ENCODE measurements around the gene PCBP1. TPM values are rescaled to one million over a fixed set of nuclear protein-coding genes. Genes with fewer than 3 reads are reported as not detected.
A peak's percentile ranks its signal among the peaks of the same experiment; 100 is the strongest.

Gene PCBP1
- total RNA-seq, 1 donor from 2014 or later = 308 TPM

DNA sequence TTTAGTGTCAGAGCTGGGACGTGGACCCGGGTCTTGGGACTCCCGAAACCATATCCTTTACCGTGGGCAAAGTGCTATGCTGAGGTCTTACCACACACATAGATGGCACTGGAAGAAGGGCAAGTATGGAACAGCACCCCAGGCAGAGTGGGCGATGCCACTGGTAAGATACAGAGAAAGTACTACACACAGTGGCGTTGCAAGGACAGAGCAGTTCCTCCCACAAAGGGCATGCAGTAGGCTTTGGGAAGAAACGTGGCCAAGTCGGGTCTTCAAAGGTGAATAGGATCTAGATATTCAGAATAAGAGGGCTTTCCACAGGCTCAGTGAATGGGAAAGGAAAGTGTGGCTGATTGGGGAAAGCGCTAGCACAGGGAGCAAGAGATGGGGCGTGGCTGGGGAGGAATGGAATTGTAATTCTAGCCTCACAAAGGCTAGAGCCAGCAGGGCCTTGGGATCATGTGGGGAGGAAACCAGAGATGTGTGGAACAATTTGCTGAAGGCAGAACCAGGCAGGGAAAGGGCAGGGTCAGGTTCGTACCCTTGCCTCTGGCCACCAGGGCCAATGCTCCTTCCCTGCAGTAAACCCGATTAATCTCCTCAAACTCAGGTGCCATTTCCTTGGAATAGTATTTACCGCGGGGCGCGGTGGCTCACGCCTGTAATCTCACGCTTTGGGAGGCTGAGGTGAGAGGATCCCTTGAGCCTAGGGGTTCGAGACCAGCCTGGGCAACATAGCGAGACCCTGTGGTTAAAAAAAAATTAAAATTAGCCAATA is 36.0 kb downstream of the PCBP1 start:
- intact Hi-C loops (cut with DNase I) = no loop called here
- DNase-seq (no peak), ATAC-seq (peak; percentile 25 to 37)
- Histone ChIP-seq H3K4me1 (peaks cover 54% of the 10 kb centered on the region), H3K9me3 (no peaks in the 10 kb centered on the region), H3K27me3 (ENCODE audit: low read depth) (no peaks in the 10 kb centered on the region), H3K4me3 (peak overlapping the region; percentile 65), H3K27ac (peak overlapping the region; percentile 97), H3K36me3 (no peaks in the 10 kb centered on the region)
- TF ChIP-seq, protein P1, sequence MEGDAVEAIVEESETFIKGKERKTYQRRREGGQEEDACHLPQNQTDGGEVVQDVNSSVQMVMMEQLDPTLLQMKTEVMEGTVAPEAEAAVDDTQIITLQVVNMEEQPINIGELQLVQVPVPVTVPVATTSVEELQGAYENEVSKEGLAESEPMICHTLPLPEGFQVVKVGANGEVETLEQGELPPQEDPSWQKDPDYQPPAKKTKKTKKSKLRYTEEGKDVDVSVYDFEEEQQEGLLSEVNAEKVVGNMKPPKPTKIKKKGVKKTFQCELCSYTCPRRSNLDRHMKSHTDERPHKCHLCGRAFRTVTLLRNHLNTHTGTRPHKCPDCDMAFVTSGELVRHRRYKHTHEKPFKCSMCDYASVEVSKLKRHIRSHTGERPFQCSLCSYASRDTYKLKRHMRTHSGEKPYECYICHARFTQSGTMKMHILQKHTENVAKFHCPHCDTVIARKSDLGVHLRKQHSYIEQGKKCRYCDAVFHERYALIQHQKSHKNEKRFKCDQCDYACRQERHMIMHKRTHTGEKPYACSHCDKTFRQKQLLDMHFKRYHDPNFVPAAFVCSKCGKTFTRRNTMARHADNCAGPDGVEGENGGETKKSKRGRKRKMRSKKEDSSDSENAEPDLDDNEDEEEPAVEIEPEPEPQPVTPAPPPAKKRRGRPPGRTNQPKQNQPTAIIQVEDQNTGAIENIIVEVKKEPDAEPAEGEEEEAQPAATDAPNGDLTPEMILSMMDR (IDR thresholded peaks at IDR 0.05) = no peak

DNA sequence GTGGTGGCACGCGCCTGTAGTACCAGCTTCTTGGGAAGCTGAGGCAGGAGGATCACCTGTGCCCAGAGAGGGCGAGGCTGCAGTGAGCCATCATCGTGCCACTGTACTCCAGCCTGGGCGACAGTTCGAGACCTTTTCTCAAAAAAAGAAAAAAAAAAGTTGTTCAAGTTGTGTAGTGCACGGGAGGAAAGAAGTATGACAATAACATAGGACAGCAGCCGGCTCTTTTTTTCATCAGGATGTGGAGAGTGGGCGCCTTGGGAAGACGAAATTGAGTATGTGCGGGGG is 36.5 kb downstream of the PCBP1 start:
- Histone ChIP-seq H3K4me1 (peaks cover 49% of the 10 kb centered on the region), H3K36me3 (no peaks in the 10 kb centered on the region), H3K9me3 (no peaks in the 10 kb centered on the region), H3K27ac (peak overlapping the region; percentile 97), H3K27me3 (ENCODE audit: low read depth) (no peaks in the 10 kb centered on the region), H3K4me3 (peak overlapping the region; percentile 65)
- TF ChIP-seq, protein P1 (IDR thresholded peaks at IDR 0.05) = no peak
- DNase-seq (no peak), ATAC-seq (no peak)
- intact Hi-C loops (cut with DNase I) = no loop called here

DNA sequence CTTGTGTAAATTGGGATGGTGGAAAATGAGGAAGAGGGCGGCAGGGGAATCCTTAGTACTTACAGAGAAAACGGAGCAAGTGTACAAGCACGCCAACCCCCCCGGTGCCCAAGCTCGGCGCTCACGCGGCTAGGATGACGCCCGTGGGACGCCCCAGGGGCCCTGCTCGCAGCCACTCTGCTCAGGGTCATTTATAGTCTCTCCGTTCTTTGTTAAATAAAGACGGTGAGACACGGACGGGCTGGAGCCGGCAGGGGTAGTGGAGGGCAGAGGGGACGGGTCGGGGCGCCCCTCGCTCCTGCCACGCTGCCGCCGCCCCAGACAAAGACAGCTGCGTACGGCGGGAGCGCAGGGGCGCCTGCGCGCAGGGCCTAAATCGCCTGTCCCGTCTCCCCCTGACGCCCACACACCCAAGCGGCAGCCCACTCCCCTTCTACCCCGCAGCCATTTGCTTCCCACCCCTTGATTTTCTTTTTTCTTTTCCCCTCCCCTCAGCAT is 37.8 kb downstream of the PCBP1 start:
- TF ChIP-seq, protein P1 (IDR thresholded peaks at IDR 0.05) = no peak
- Histone ChIP-seq H3K4me1 (peaks cover 46% of the 10 kb centered on the region), H3K27me3 (ENCODE audit: low read depth) (no peaks in the 10 kb centered on the region), H3K9me3 (no peaks in the 10 kb centered on the region), H3K4me3 (peak overlapping the region; percentile 65), H3K36me3 (no peaks in the 10 kb centered on the region), H3K27ac (peak overlapping the region; percentile 97)
- intact Hi-C loops (cut with DNase I) = no loop called here
- peak; percentile 77 to 78 for ATAC-seq
- peak; percentile 82 for DNase-seq

DNA sequence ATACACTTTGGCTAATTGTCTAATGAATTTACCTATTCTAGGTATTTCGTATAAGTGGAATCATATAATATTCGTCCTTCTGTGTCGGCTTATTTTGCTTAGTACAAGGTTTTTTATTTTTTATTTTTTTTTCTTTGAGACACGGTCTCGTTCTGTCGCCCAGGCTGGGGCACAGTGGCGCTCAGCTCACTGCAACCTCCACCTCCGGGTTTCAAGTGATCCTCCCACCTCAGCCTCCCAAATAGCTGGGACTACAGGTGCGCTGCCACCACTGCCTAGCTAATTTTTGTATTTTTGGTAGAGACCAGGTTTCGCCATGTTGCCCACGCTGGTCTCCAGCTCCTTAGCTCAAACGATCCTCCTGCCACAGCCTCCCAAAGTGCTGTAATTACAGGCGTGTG is 38.2 kb downstream of the PCBP1 start:
- DNase-seq (no peak), ATAC-seq (no peak)
- TF ChIP-seq, protein P1 (IDR thresholded peaks at IDR 0.05) = no peak
- Histone ChIP-seq H3K27ac (peak overlapping the region; percentile 97), H3K36me3 (no peaks in the 10 kb centered on the region), H3K9me3 (no peaks in the 10 kb centered on the region), H3K4me1 (peaks cover 46% of the 10 kb centered on the region), H3K4me3 (peak overlapping the region; percentile 65), H3K27me3 (ENCODE audit: low read depth) (no peaks in the 10 kb centered on the region)
- intact Hi-C loops (cut with DNase I) = no loop called here

DNA sequence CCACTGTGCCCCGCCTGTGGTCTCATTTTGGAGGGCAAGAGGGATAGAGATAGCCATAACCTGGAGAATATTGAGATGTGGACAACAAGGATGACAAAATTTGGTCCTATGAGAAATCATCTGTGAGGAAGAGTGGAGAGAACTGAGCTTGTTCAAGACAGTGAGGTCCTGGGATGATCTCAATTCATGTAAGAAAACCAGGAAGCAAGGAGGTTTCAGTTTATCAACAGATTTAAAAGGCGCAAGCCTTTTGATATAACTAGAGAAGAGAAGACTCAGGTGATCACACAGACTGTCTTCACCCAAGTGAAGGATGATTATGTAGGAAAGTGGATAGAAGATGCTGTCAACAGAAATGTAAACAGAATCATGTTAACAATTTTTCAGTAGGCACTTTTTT is 39.1 kb downstream of the PCBP1 start:
- Histone ChIP-seq H3K36me3 (no peaks in the 10 kb centered on the region), H3K4me1 (peaks cover 48% of the 10 kb centered on the region), H3K9me3 (no peaks in the 10 kb centered on the region), H3K4me3 (no peak overlapping the region), H3K27ac (peak overlapping the region; percentile 53), H3K27me3 (ENCODE audit: low read depth) (no peaks in the 10 kb centered on the region)
- DNase-seq = no peak
- ATAC-seq = no peak
- TF ChIP-seq, protein P1 (IDR thresholded peaks at IDR 0.05) = no peak
- intact Hi-C loops (cut with DNase I) = no loop called here
